GM21360 (cell line): ENCODE data around the gene IGSF6.

Source experiments
- ATAC-seq: cut with Tn5 transposase; IDR thresholded peaks from one replicate; pipeline ENCODE4 v1.9.1; 2021; ENCODE audit warnings: mild to moderate bottlenecking, moderate library complexity; ENCODE audit not compliant: unreplicated experiment

IGSF6 gene

GRCh38 chr16:21602785-21603184 lies 49.6 kb downstream of the IGSF6 start:
- ATAC-seq = no peak

- ATAC-seq = peak; percentile 10
These were observed 52.2 kb downstream of the IGSF6 start for GRCh38 chr16:21600031-21600773.

GRCh38 chr16:21599122-21600030 lies 53.0 kb downstream of the IGSF6 start, which contains the start of gene METTL9:
Gene METTL9, plus strand, starts transcription at chr16:21599577. Its CDS starts 157 bp downstream, at chr16:21599734.
- ATAC-seq = peak; percentile 84

- no peak for ATAC-seq
These were observed 53.7 kb downstream of the IGSF6 start for GRCh38 chr16:21598701-21599121.

GRCh38 chr16:21598206-21598605 lies 54.2 kb downstream of the IGSF6 start:
- no peak for ATAC-seq

- no peak for ATAC-seq
These were observed 54.8 kb downstream of the IGSF6 start for GRCh38 chr16:21597561-21598030.

GRCh38 chr16:21593530-21594289 lies 58.7 kb downstream of the IGSF6 start:
- no peak for ATAC-seq

- ATAC-seq = no peak
These were observed 60.2 kb downstream of the IGSF6 start for GRCh38 chr16:21592191-21592590.

GRCh38 chr16:21590796-21591195 lies 61.6 kb downstream of the IGSF6 start:
- ATAC-seq = no peak

GRCh38 chr16:21590287-21590686 lies 62.1 kb downstream of the IGSF6 start:
- no peak for ATAC-seq

- ATAC-seq = no peak
These were observed 62.9 kb downstream of the IGSF6 start for GRCh38 chr16:21589551-21589950.
